Heart left ventricle (tissue), 13 donors: ENCODE measurements around the gene BIVM.

ENCODE experiments used
- POLR2A ChIP-seq, 2 donors: fragments of 450-650 bp; IDR thresholded peaks; one replicate each; pipeline ENCODE4 v1.6.1; 2017; ENCODE audit warnings: antibody characterized with exemption in 2 of 2, mild to moderate bottlenecking in 2 of 2, moderate library complexity in 2 of 2
- TF ChIP-seq, protein P1 (sequence below), 12 donors: fragments of 200-600 bp; sonication (generic) in 4 of 12; IDR thresholded peaks; one replicate each; pipeline versions ENCODE4 v1.5.0 to v1.8.0; 2018 to 2022; ENCODE audit warnings: antibody characterized with exemption in 12 of 12, mild to moderate bottlenecking in 5 of 12
- donor health status: ischemic (EF 13 %, LVEDD 7.1; RV severe dilation, severe dysfunction).
- donor health status: DM: no; HTN: yes; CAD: no.
- donor health status: DM: no; HTN: no; CAD: no.
- donor health status: ischemic (EF 25% LVEDD 6.9; RV normal size, moderate dysfunction).
- donor health status: ischemic (EF 25% LVEDD 5.7; RV mildly dilated, moderate dysfunction).
- donor health status: ischemic (EF 35%, LVEDD 5.7; RV mildly dilated, moderate dysfunction).
- donor health status: nonischemic (EF 11% LVEDD 7.7; RV severe dilation, severe dysfunction).
- donor health status: DM: yes; HTN: yes; CAD: no.
- donor health status: PGD.
- donor health status: ischemic (EF 29% LVEDD 5.4; RV normal size, mild dysfunction).
- donor health status: nonischemic (EF 23%, LVEDD 6.1; RV moderate dilation, normal function).

DNA sequence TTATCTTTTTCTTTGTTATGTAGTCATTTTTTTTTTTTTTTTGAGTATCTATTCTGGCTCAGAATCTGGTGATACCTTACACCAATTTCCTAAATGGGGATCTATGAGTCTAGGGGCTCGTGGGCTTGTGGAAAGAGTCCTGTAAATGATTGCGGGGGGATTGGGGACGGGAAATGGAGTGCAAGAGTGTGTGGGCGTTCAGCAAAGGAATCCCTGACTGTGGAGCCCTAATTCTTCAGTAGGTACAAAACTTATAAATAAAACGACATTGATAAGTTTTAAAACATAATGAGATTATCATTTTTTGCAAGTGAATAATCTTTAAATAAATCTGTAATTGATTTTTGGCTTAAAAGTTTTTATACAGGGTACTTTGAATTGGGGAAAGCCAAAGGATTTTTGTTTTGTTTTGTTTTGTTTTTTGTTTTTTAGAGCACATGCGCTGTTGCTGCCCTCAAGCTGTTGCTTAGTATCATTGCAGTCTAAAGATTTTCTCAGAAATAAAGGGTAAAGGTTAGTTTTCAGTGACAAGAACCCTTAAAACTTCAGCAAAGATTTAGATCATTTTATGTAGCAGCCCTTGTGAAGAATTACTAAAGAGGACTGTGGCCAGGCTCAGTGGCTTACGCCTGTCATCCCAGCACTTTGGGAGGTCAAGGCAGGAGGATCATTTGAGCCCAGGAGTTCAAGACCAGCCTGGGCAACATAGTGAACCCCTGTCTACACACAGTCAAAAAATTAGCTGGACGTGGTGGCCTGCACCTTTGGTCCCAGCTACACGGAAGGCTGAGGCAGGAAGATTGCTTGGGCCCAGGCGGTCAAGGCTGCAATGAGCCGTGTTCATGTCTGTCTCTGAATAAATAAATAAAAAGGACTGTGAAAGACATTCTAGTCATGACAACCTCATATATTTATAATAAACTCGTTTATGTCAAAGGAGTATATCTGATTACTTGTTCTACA, 48.6 kb downstream of the BIVM start:
- TF ChIP-seq, protein P1, sequence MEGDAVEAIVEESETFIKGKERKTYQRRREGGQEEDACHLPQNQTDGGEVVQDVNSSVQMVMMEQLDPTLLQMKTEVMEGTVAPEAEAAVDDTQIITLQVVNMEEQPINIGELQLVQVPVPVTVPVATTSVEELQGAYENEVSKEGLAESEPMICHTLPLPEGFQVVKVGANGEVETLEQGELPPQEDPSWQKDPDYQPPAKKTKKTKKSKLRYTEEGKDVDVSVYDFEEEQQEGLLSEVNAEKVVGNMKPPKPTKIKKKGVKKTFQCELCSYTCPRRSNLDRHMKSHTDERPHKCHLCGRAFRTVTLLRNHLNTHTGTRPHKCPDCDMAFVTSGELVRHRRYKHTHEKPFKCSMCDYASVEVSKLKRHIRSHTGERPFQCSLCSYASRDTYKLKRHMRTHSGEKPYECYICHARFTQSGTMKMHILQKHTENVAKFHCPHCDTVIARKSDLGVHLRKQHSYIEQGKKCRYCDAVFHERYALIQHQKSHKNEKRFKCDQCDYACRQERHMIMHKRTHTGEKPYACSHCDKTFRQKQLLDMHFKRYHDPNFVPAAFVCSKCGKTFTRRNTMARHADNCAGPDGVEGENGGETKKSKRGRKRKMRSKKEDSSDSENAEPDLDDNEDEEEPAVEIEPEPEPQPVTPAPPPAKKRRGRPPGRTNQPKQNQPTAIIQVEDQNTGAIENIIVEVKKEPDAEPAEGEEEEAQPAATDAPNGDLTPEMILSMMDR (IDR thresholded peaks at IDR 0.05): peak; percentile 51 to 81 (median 72)
- TF ChIP-seq POLR2A (IDR thresholded peaks at IDR 0.05): no peak
